ENCODE data around the gene PIEZO1. TPM values are rescaled to one million over a fixed set of nuclear protein-coding genes. Genes with fewer than 3 reads are reported as not detected.
A peak's percentile ranks its signal among the peaks of the same experiment; 100 is the strongest.

Gene PIEZO1
- total and polyA plus RNA-seq, 7 donors, result 18.0 to 242 (median 126) TPM

DNA sequence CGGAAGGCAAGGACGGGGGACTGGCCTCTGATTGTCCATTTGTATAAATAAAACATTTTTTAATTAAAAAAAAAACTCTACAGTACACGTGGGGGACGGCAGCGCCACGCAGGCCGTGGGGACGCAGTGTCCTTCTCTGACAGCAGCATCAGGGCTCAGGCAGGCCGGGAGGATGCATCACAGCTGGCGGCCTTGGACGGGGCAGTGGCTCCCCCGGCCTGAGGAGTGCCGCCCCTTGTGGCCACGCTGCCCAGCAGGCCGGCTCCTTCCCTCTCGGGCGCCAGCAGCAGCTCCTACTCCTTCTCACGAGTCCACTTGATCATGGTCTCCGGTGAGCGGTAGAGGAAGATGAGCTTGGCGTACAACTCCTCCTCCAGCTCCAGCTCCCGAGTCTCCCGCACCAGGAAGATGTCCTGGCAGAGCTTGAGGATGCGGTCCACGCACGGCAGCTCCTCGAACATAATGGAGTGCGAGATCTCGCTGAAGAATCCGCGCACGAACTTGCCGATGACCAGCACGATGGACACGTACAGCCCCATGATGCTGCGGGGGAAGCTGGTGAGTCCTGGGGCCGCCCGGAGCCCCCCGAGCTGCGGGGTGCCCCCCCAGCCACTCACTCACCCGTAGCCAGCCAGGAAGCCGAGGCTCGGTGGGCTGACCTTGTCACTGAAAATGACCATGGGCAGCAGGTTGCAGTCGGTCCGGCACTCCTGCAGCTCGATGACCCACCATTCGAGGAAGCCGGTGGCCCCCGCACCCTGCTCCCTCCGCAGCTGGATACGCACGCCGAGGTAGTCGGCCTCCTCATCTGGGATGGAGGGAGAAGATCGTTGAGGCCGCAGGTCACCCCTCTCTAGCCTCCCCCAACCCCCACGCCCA, 69.5 kb downstream of the PIEZO1 start:
- Histone ChIP-seq H3K4me3 (no peak overlapping the region), H3K9me3 (no peaks in the 10 kb centered on the region), H3K27me3 (no peaks in the 10 kb centered on the region), H3K4me1 (peaks cover 0 to 17% (median 10%) of the 10 kb centered on the region in 4 donors), H3K27ac (no peak overlapping the region), H3K36me3 (peaks cover 45 to 74% (median 68%) of the 10 kb centered on the region in 4 donors)
- DNase-seq, result no peak
- WGBS, 2 donors, result 93% methylated on average over 57 of the region's 57 CpGs
- TF ChIP-seq, protein P1, sequence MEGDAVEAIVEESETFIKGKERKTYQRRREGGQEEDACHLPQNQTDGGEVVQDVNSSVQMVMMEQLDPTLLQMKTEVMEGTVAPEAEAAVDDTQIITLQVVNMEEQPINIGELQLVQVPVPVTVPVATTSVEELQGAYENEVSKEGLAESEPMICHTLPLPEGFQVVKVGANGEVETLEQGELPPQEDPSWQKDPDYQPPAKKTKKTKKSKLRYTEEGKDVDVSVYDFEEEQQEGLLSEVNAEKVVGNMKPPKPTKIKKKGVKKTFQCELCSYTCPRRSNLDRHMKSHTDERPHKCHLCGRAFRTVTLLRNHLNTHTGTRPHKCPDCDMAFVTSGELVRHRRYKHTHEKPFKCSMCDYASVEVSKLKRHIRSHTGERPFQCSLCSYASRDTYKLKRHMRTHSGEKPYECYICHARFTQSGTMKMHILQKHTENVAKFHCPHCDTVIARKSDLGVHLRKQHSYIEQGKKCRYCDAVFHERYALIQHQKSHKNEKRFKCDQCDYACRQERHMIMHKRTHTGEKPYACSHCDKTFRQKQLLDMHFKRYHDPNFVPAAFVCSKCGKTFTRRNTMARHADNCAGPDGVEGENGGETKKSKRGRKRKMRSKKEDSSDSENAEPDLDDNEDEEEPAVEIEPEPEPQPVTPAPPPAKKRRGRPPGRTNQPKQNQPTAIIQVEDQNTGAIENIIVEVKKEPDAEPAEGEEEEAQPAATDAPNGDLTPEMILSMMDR (IDR thresholded peaks at IDR 0.05), result no peak
- TF ChIP-seq POLR2AphosphoS5 (IDR thresholded peaks at IDR 0.05) (no peak), EP300 (IDR thresholded peaks at IDR 0.05) (no peak), POLR2A (IDR thresholded peaks at IDR 0.05) (no peak)
- intact Hi-C loops (cut with DNase I), result no loop called here

DNA sequence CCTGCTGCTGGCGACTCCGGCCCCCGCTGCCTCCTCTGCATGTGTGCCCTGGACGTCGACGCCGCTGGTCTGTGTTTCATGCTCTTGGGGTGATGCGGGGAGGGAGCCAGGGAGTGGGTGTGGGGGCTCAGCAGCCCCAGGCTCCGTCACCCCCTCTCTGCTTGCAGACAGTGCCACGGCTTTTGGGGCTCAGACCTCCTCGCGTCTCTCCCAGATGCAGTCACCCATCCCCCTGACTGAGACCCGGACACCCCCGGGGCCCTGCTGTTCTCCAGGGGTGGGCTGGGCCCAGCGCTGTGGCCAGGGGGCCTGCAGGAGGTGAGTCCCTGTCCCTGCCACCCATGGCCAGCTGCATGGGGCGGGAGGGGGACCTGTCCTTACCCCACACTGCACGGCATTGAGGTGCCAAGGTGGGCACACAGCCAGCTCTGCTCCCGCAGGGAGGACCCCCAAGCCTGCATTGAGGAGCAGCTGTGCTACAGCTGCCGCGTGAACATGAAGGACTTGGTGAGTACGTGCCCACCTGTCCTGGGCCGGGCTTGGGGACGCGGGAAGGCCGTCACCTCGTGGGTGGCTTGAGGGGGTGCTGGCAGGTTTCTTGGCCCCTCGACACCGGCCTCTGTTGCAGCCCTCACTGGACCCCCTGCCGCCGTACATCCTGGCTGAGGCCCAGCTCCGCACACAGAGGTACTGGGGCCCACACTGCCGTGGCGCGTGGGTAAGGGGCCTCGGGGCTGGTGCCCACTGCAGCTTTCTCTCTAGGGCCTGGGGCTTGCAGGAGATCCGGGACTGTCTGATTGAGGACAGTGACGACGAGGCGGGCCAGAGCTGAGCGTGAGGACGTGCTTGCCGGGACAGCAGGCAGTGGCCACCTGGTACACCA, 70.4 kb downstream of the PIEZO1 start:
- H3K27ac ChIP-seq, result no peak overlapping the region
- 89 to 91% methylated on average over 42 of the region's 42 CpGs for WGBS, 2 donors
- peaks cover 36 to 65% (median 59%) of the 10 kb centered on the region in 4 donors for H3K36me3 ChIP-seq
- H3K9me3 ChIP-seq, result no peaks in the 10 kb centered on the region
- H3K4me1 ChIP-seq, result peaks cover 0 to 11% (median 6%) of the 10 kb centered on the region in 4 donors
- intact Hi-C loops (cut with DNase I), result no loop called here
- no peak for DNase-seq
- TF ChIP-seq POLR2AphosphoS5 (IDR thresholded peaks at IDR 0.05) (no peak), EP300 (IDR thresholded peaks at IDR 0.05) (no peak), POLR2A (IDR thresholded peaks at IDR 0.05) (no peak)
- TF ChIP-seq, protein P1 (IDR thresholded peaks at IDR 0.05), result no peak
- H3K4me3 ChIP-seq, result no peak overlapping the region
- H3K27me3 ChIP-seq, result no peaks in the 10 kb centered on the region

DNA sequence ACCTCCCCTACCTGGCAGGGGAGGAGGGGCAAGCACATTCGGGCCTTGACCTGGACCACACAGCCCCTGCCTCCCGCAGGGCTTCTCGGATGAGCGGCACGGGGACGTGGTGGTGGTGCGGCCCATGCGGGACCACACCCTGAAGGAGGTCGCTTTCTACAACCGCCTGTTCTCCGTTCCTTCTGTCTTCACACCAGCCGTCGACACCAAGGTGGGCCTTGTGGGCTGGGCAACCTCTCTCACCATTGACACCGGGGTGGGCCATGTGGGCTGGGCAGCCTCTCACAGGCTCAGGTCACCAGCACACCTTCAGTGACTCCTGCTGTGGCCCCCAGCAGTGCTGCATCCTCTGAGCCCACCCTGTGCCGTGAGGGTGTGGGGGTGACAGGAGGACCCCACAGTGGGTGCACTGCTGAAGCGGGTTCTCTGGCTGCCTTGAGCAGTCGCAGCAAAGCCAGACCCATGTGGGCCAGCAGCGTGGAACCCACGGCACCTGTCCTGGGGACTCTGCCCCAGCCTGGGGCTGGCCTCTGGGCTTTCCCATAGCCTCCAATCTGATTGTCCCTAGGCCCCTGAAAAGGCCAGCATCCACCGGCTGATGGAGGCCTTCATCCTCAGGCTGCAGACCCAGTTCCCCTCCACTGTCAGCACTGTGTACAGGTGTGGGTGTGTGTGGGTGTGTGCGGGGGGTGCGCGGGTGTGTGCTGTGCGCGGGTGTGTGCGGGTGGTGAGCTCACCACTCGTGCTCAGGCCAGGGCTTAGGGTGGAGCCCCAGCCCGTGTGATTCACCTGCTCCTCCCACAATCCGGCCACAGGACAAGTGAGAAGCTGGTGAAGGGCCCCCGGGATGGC, 71.2 kb downstream of the PIEZO1 start:
- Histone ChIP-seq H3K27ac (peak overlapping the region in 1 of 4 donors; percentile 6), H3K4me3 (no peak overlapping the region), H3K9me3 (no peaks in the 10 kb centered on the region), H3K36me3 (peaks cover 32 to 57% (median 51%) of the 10 kb centered on the region in 4 donors), H3K4me1 (peaks cover 0 to 2% (median under 1%) of the 10 kb centered on the region in 4 donors), H3K27me3 (no peaks in the 10 kb centered on the region)
- no peak for DNase-seq
- intact Hi-C loops (cut with DNase I), result no loop called here
- 79 to 86% methylated on average over 30 of the region's 30 CpGs for WGBS, 2 donors
- TF ChIP-seq POLR2AphosphoS5 (IDR thresholded peaks at IDR 0.05), result no peak
- TF ChIP-seq, protein P1 (IDR thresholded peaks at IDR 0.05), result no peak
- TF ChIP-seq POLR2A (IDR thresholded peaks at IDR 0.05), result no peak
- TF ChIP-seq EP300 (IDR thresholded peaks at IDR 0.05), result no peak

DNA sequence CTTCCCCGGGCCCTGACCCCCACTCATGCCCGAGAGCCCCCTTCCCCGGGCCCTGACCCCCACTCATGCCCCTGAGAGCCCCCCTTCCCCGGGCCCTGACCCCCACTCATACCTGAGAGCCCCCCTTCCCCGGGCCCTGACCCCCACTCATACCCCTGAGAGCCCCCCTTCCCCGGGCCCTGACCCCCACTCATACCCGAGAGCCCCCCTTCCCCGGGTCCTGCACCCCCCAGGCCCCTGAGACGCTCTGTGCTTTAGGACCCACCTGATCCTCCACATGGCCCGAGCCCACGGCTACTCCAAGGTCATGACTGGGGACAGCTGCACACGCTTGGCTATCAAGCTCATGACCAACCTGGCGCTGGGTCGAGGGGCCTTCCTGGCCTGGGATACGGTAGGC, 72.0 kb downstream of the PIEZO1 start:
- Histone ChIP-seq H3K4me3 (no peak overlapping the region), H3K27me3 (no peaks in the 10 kb centered on the region), H3K27ac (peak overlapping the region in 1 of 4 donors; percentile 6), H3K9me3 (no peaks in the 10 kb centered on the region), H3K4me1 (peaks cover 0 to 2% (median under 1%) of the 10 kb centered on the region in 4 donors), H3K36me3 (peaks cover 32 to 49% (median 47%) of the 10 kb centered on the region in 4 donors)
- TF ChIP-seq EP300 (IDR thresholded peaks at IDR 0.05) (no peak), POLR2A (IDR thresholded peaks at IDR 0.05) (no peak), POLR2AphosphoS5 (IDR thresholded peaks at IDR 0.05) (no peak)
- TF ChIP-seq, protein P1 (IDR thresholded peaks at IDR 0.05), result no peak
- WGBS, 2 donors, result 86 to 88% methylated on average over 15 of the region's 15 CpGs
- no peak for DNase-seq
- intact Hi-C loops (cut with DNase I), result no loop called here
